H9 (cell line): ENCODE measurements around the gene SOSTDC1. TPM values are rescaled to one million over a fixed set of nuclear protein-coding genes. Genes with fewer than 3 reads are reported as not detected.

Experiments used
- DNase-seq: peaks from one replicate; pipeline ENCODE4 v3.0.0-alpha.2; 2017
- H2AFZ ChIP-seq: one replicate; pipeline ENCODE4 v1.6.1; 2013; ENCODE audit warnings: mild to moderate bottlenecking, low read length, control low read depth, moderate library complexity
- H2AK5ac ChIP-seq: 2 replicates; pipeline ENCODE4 v1.6.1; 2013; ENCODE audit warnings: low read length, control low read depth, mixed read lengths; ENCODE audit not compliant: insufficient read length
- H2BK120ac ChIP-seq: one replicate; pipeline ENCODE4 v1.6.1; 2013; ENCODE audit warnings: low read depth, mild to moderate bottlenecking, low read length, control low read depth, inconsistent platforms; ENCODE audit not compliant: poor library complexity, severe bottlenecking
- H2BK12ac ChIP-seq: 2 replicates; pipeline ENCODE4 v1.6.1; 2013; ENCODE audit warnings: low read length, control low read depth, mixed read lengths, low read depth; ENCODE audit not compliant: insufficient read length
- H2BK15ac ChIP-seq: 2 replicates; pipeline ENCODE4 v1.6.1; 2013; ENCODE audit warnings: low read depth, low read length, control low read depth
- H2BK20ac ChIP-seq: one replicate; pipeline ENCODE4 v1.6.1; 2013; ENCODE audit warnings: low read depth, mild to moderate bottlenecking, low read length, control low read depth, inconsistent platforms; ENCODE audit not compliant: poor library complexity, severe bottlenecking
- H2BK5ac ChIP-seq: 2 replicates; pipeline ENCODE4 v1.6.1; 2013; ENCODE audit warnings: low read length, control low read depth, mixed read lengths; ENCODE audit not compliant: insufficient read length
- H3K14ac ChIP-seq: 2 replicates; pipeline ENCODE4 v1.6.1; 2013; ENCODE audit warnings: low read length, control low read depth; ENCODE audit not compliant: insufficient read depth
- H3K18ac ChIP-seq: 2 replicates; pipeline ENCODE4 v1.6.1; 2013; ENCODE audit warnings: low read depth, mild to moderate bottlenecking, mixed read lengths, low read length, control low read depth; ENCODE audit not compliant: insufficient read length
- H3K23ac ChIP-seq: 2 replicates; pipeline ENCODE4 v1.6.1; 2013; ENCODE audit warnings: low read length, control low read depth, mixed read lengths, low read depth; ENCODE audit not compliant: insufficient read length
- H3K23me2 ChIP-seq: 2 replicates; pipeline ENCODE4 v1.6.1; 2013; ENCODE audit warnings: low read depth, mild to moderate bottlenecking, mixed read lengths, low read length, control low read depth; ENCODE audit not compliant: insufficient read length, poor library complexity, severe bottlenecking
- H3K27ac ChIP-seq: 2 replicates; pipeline ENCODE4 v1.5.1; 2013; ENCODE audit warnings: low read length, control low read depth, mixed read lengths, low read depth; ENCODE audit not compliant: insufficient read length
- H3K27me3 ChIP-seq: 2 replicates; pipeline ENCODE4 v1.6.1; 2013; ENCODE audit warnings: low read length, control low read depth, inconsistent platforms; ENCODE audit not compliant: insufficient read depth
- H3K4ac ChIP-seq: 2 replicates; pipeline ENCODE4 v1.6.1; 2013; ENCODE audit warnings: low read depth, mild to moderate bottlenecking, control low read depth, inconsistent platforms, low read length, moderate library complexity
- H3K4me1 ChIP-seq: 2 replicates; pipeline ENCODE4 v1.6.1; 2013; ENCODE audit warnings: low read length, control low read depth, inconsistent platforms; ENCODE audit not compliant: insufficient read depth
- H3K4me2 ChIP-seq: 2 replicates; pipeline ENCODE4 v1.6.1; 2013; ENCODE audit warnings: low read length, control low read depth, mixed read lengths; ENCODE audit not compliant: insufficient read length, insufficient read depth
- H3K56ac ChIP-seq: 2 replicates; pipeline ENCODE4 v1.6.1; 2013; ENCODE audit warnings: low read depth, mild to moderate bottlenecking, mixed read lengths, low read length, control low read depth; ENCODE audit not compliant: insufficient read length
- H3K79me1 ChIP-seq: 2 replicates; pipeline ENCODE4 v1.6.1; 2013; ENCODE audit warnings: low read depth, mild to moderate bottlenecking, moderate library complexity, low read length, control low read depth, inconsistent platforms; ENCODE audit not compliant: insufficient read depth, poor library complexity, severe bottlenecking
- H3K79me2 ChIP-seq: 2 replicates; pipeline ENCODE4 v1.6.1; 2013; ENCODE audit warnings: low read length, control low read depth, inconsistent platforms; ENCODE audit not compliant: insufficient read depth
- H3K9ac ChIP-seq: 2 replicates; pipeline ENCODE4 v1.6.1; 2013; ENCODE audit warnings: low read length, control low read depth, mixed read lengths; ENCODE audit not compliant: insufficient read length; ENCODE audit errors: extremely low read depth
- H3K9me3 ChIP-seq: one replicate; pipeline ENCODE4 v1.6.1; 2013; ENCODE audit warnings: low read depth, low read length, inconsistent platforms; ENCODE audit not compliant: control insufficient read depth
- H3T11ph ChIP-seq: one replicate; pipeline ENCODE4 v1.6.1; 2013; ENCODE audit warnings: mild to moderate bottlenecking, low read length, control low read depth, inconsistent platforms
- H4K20me1 ChIP-seq: one replicate; pipeline ENCODE4 v1.6.1; 2013; ENCODE audit not compliant: control insufficient read depth, insufficient read length, insufficient read depth
- H4K5ac ChIP-seq: 2 replicates; pipeline ENCODE4 v1.6.1; 2013; ENCODE audit warnings: low read depth, mild to moderate bottlenecking, mixed read lengths, low read length, control low read depth; ENCODE audit not compliant: insufficient read length
- H4K8ac ChIP-seq: replicated peaks from 2 replicates; pipeline ENCODE4 v1.6.1; 2013; ENCODE audit warnings: low read length, control low read depth, mixed read lengths, low read depth; ENCODE audit not compliant: insufficient read length
- H4K91ac ChIP-seq: 2 replicates; pipeline ENCODE4 v1.6.1; 2013; ENCODE audit warnings: low read depth, mild to moderate bottlenecking, moderate library complexity, mixed read lengths, low read length, control low read depth; ENCODE audit not compliant: insufficient read length
- H3K27ac Mint-ChIP-seq, 3 experiments: 2 replicates in 2 of 3; 3 replicates in 1 of 3; pipeline ENCODE4 v1.8.0; 2020 to 2021; ENCODE audit warnings: mixed read lengths in 3 of 3, mild to moderate bottlenecking in 1 of 3, moderate library complexity in 1 of 3
- H3K27me3 Mint-ChIP-seq: 2 replicates; pipeline ENCODE4 v1.8.0; 2021; ENCODE audit warnings: low read depth, mild to moderate bottlenecking, moderate library complexity, mixed read lengths
- H3K36me3 Mint-ChIP-seq, 3 experiments: 2 replicates in 2 of 3; 3 replicates in 1 of 3; pipeline ENCODE4 v1.8.0; 2020 to 2021; ENCODE audit warnings: low read depth in 3 of 3, mixed read lengths in 3 of 3; ENCODE audit not compliant: insufficient read depth in 1 of 3
- H3K4me1 Mint-ChIP-seq, 2 experiments: 2 replicates each; pipeline ENCODE4 v1.8.0; 2020; ENCODE audit warnings: mixed read lengths in 2 of 2
- H3K4me3 Mint-ChIP-seq, 2 experiments: 2 replicates in 1 of 2; 3 replicates in 1 of 2; pipeline ENCODE4 v1.8.0; 2020 to 2021; ENCODE audit warnings: mild to moderate bottlenecking in 2 of 2, mixed read lengths in 2 of 2, moderate library complexity in 1 of 2
- H3K9me3 Mint-ChIP-seq, 2 experiments: 2 replicates in 1 of 2; 3 replicates in 1 of 2; pipeline ENCODE4 v1.8.0; 2020; ENCODE audit warnings: mild to moderate bottlenecking in 2 of 2, mixed read lengths in 2 of 2, moderate library complexity in 1 of 2
- WGBS: extraction: QIAGEN DNeasy Blood & Tissue Kit; methylation state at CpG from one replicate; pipeline ENCODE4 v1.1.7; 2013; ENCODE audit warnings: missing lambda C conversion rate, low lambda C conversion rate, mixed read lengths; ENCODE audit not compliant: insufficient read length; ENCODE audit errors: extremely low coverage; 5-methylcytosine and 5-hydroxymethylcytosine counted together
- total RNA-seq: library from RNA; stranded (reverse); gene quantifications from 2 replicates; pipeline ENCODE4 v1.2.1, GENCODE V29; 2021
- TF ChIP-seq, protein P1 (sequence below): fragments of 200-600 bp; sonication (generic); conservative IDR thresholded peaks from 3 replicates; pipeline ENCODE4 v1.8.0; 2021; ENCODE audit warnings: antibody characterized with exemption, mild to moderate bottlenecking

Gene SOSTDC1
- total RNA-seq, 1 experiment from 2014 or later = not detected

DNA sequence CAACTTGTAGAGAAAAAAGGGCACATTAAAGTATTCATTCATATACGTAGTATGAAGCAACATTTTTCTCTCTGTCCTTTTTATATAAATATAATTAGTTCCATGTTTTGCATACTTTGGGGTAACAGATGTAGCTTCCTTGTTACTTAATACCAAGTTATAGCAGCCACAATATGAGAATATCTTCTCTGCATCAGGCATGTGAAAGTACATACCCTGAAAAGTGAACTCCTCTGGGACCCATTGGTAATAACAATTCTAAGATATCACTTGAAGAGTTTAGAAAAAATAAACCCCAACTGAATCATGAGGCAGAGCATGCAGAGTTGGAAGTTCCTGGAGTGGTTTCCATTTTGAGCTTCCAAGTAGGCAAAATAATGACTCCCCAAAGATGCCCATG is 41.8 kb downstream of the SOSTDC1 start:
- Histone ChIP-seq H3K9ac (no peak overlapping the region), H3K23ac (no peak overlapping the region), H3T11ph (no peak overlapping the region), H3K14ac (no peak overlapping the region), H2AFZ (no peak overlapping the region), H4K91ac (no peak overlapping the region), H3K4ac (no peak overlapping the region), H2BK120ac (no peak overlapping the region), H2BK12ac (no peak overlapping the region), H3K27me3 (no peaks in the 10 kb centered on the region), H2BK20ac (no peak overlapping the region), H3K27ac (no peak overlapping the region), H3K4me2 (no peak overlapping the region), H3K4me1 (no peaks in the 10 kb centered on the region), H2AK5ac (no peak overlapping the region), H3K9me3 (no peaks in the 10 kb centered on the region), H2BK5ac (no peak overlapping the region), H3K18ac (no peak overlapping the region), H4K20me1 (no peaks in the 10 kb centered on the region), H3K79me2 (no peaks in the 10 kb centered on the region), H4K8ac (no peak overlapping the region), H2BK15ac (no peak overlapping the region), H3K23me2 (peaks cover 9% of the 10 kb centered on the region), H3K79me1 (no peaks in the 10 kb centered on the region), H4K5ac (no peak overlapping the region), H3K56ac (no peak overlapping the region)
- no peaks in the 10 kb centered on the region for H3K9me3 Mint-ChIP-seq
- DNase-seq = no peak
- peaks cover 26% of the 10 kb centered on the region for H3K27me3 Mint-ChIP-seq
- TF ChIP-seq, protein P1, sequence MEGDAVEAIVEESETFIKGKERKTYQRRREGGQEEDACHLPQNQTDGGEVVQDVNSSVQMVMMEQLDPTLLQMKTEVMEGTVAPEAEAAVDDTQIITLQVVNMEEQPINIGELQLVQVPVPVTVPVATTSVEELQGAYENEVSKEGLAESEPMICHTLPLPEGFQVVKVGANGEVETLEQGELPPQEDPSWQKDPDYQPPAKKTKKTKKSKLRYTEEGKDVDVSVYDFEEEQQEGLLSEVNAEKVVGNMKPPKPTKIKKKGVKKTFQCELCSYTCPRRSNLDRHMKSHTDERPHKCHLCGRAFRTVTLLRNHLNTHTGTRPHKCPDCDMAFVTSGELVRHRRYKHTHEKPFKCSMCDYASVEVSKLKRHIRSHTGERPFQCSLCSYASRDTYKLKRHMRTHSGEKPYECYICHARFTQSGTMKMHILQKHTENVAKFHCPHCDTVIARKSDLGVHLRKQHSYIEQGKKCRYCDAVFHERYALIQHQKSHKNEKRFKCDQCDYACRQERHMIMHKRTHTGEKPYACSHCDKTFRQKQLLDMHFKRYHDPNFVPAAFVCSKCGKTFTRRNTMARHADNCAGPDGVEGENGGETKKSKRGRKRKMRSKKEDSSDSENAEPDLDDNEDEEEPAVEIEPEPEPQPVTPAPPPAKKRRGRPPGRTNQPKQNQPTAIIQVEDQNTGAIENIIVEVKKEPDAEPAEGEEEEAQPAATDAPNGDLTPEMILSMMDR = no peak
- no peak overlapping the region for H3K27ac Mint-ChIP-seq
- no CpG with 5 or more reads among the region's 1 CpG for WGBS
- H3K4me3 Mint-ChIP-seq = no peak overlapping the region
- peaks cover 17 to 19% of the 10 kb centered on the region in 2 experiments for H3K4me1 Mint-ChIP-seq
- H3K36me3 Mint-ChIP-seq = no peaks in the 10 kb centered on the region
